HG03378 (cell line): ENCODE results near the gene POSTN.
"Not testable (repeated sequence)": the region's sequence is repeated elsewhere in the genome, so short reads cannot be mapped to it uniquely, and the experiment has no call there.

Experiments used
- ATAC-seq: cut with Tn5 transposase; IDR thresholded peaks from one replicate; pipeline ENCODE4 v1.9.1; 2021; ENCODE audit warnings: mild to moderate bottlenecking, moderate library complexity; ENCODE audit not compliant: unreplicated experiment

The POSTN gene

GRCh38 chr13:37596805-37597204 is 1.8 kb downstream of the POSTN start:
- ATAC-seq, result no peak

- ATAC-seq, result no peak
Observed at GRCh38 chr13:37595162-37595561, 3.4 kb downstream of the POSTN start.

- ATAC-seq, result no peak
Observed at GRCh38 chr13:37594550-37594949, 4.0 kb downstream of the POSTN start.

- ATAC-seq, result not testable (repeated sequence)
Observed at GRCh38 chr13:37589381-37589780, 9.2 kb downstream of the POSTN start.

- no peak for ATAC-seq
Observed at GRCh38 chr13:37587236-37587635, 11.3 kb downstream of the POSTN start.

GRCh38 chr13:37586164-37586563 is 12.4 kb downstream of the POSTN start:
- ATAC-seq, result no peak

GRCh38 chr13:37585541-37585940 is 13.0 kb downstream of the POSTN start:
- no peak for ATAC-seq

GRCh38 chr13:37576601-37577000 is 22.0 kb downstream of the POSTN start:
- ATAC-seq, result no peak

GRCh38 chr13:37565425-37565824 is 33.1 kb downstream of the POSTN start:
- no peak for ATAC-seq

- no peak for ATAC-seq
Observed at GRCh38 chr13:37561031-37561430, 37.5 kb downstream of the POSTN start.

- no peak for ATAC-seq
Observed at GRCh38 chr13:37560526-37560925, 38.0 kb downstream of the POSTN start.

- ATAC-seq, result not testable (repeated sequence)
Observed at GRCh38 chr13:37558766-37559165, 39.8 kb downstream of the POSTN start.

- ATAC-seq, result no peak
Observed at GRCh38 chr13:37546087-37546486, 52.5 kb downstream of the POSTN start.

- ATAC-seq, result no peak
Observed at GRCh38 chr13:37544995-37545394, 53.6 kb downstream of the POSTN start.

- no peak for ATAC-seq
Observed at GRCh38 chr13:37539976-37540605, 58.5 kb downstream of the POSTN start.

GRCh38 chr13:37539170-37539569 is 59.4 kb downstream of the POSTN start:
- no peak for ATAC-seq

- no peak for ATAC-seq
Observed at GRCh38 chr13:37535501-37535900, 63.1 kb downstream of the POSTN start.

- ATAC-seq, result no peak
Observed at GRCh38 chr13:37534676-37535075, 63.9 kb downstream of the POSTN start.

- ATAC-seq, result no peak
Observed at GRCh38 chr13:37534181-37534580, 64.4 kb downstream of the POSTN start.

GRCh38 chr13:37531049-37531448 is 67.5 kb downstream of the POSTN start:
- no peak for ATAC-seq

- no peak for ATAC-seq
Observed at GRCh38 chr13:37529751-37530385, 68.7 kb downstream of the POSTN start.

- no peak for ATAC-seq
Observed at GRCh38 chr13:37526710-37527473, 71.7 kb downstream of the POSTN start.
